ENCODE measurements around the gene DNASE2.
A peak's percentile ranks its signal among the peaks of the same experiment; 100 is the strongest.

The DNASE2 gene, protein sequence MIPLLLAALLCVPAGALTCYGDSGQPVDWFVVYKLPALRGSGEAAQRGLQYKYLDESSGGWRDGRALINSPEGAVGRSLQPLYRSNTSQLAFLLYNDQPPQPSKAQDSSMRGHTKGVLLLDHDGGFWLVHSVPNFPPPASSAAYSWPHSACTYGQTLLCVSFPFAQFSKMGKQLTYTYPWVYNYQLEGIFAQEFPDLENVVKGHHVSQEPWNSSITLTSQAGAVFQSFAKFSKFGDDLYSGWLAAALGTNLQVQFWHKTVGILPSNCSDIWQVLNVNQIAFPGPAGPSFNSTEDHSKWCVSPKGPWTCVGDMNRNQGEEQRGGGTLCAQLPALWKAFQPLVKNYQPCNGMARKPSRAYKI

DNA sequence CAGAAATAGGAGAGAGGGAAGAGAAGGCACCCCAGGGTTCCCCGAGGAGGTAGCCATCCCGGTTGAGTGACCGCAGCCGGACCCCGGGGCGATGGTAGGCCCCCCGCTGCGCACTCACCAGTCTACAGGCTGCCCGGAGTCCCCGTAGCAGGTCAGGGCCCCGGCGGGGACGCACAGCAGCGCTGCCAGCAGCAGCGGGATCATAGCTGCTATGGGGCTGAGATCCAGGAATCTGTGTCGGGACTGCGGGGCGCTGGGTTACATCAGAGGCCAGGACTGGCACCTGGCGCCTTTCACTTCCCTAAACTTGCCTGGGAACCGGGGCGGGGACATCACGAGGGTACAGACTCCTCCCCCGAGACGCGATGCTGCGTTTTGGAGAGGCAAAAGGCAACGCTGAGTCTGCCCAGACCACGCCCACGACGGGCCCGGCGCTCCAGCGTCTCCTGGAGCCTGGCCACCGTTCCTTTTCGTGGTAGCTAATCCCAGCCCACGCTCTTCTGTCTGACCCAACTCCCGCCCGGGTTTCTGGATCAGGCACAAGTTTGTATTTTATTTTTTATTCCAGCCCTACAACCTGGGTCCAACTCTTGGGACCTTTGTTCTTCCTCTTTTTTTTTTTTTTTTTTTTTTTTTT is at the start of gene DNASE2:
Gene DNASE2, minus strand, starts transcription at position 278 of the 637 bp plus-strand sequence. Its CDS starts 74 bp downstream, at position 204.
- in situ Hi-C loops (cut with HindIII; ENCODE audit: low pct_ligation_motif_present, low sequenced_read_pairs) = no loop called here
- Histone ChIP-seq H3K27me3 (replicated peaks) (peaks cover 10% of the 10 kb centered on the region), H3K27ac (no peak within 1 kb of the TSS), H3K36me3 (replicated peaks) (no peaks in the 10 kb centered on the region), H3K4me3 (ENCODE audit: low read depth, low read length) (peak within 1 kb of the TSS; percentile 74)
- TF ChIP-seq, protein P1, sequence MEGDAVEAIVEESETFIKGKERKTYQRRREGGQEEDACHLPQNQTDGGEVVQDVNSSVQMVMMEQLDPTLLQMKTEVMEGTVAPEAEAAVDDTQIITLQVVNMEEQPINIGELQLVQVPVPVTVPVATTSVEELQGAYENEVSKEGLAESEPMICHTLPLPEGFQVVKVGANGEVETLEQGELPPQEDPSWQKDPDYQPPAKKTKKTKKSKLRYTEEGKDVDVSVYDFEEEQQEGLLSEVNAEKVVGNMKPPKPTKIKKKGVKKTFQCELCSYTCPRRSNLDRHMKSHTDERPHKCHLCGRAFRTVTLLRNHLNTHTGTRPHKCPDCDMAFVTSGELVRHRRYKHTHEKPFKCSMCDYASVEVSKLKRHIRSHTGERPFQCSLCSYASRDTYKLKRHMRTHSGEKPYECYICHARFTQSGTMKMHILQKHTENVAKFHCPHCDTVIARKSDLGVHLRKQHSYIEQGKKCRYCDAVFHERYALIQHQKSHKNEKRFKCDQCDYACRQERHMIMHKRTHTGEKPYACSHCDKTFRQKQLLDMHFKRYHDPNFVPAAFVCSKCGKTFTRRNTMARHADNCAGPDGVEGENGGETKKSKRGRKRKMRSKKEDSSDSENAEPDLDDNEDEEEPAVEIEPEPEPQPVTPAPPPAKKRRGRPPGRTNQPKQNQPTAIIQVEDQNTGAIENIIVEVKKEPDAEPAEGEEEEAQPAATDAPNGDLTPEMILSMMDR (IDR thresholded peaks at IDR 0.05; ENCODE audit: low read depth, low read length, missing control alignments) = no peak
- peak; percentile 77 for DNase-seq

DNA sequence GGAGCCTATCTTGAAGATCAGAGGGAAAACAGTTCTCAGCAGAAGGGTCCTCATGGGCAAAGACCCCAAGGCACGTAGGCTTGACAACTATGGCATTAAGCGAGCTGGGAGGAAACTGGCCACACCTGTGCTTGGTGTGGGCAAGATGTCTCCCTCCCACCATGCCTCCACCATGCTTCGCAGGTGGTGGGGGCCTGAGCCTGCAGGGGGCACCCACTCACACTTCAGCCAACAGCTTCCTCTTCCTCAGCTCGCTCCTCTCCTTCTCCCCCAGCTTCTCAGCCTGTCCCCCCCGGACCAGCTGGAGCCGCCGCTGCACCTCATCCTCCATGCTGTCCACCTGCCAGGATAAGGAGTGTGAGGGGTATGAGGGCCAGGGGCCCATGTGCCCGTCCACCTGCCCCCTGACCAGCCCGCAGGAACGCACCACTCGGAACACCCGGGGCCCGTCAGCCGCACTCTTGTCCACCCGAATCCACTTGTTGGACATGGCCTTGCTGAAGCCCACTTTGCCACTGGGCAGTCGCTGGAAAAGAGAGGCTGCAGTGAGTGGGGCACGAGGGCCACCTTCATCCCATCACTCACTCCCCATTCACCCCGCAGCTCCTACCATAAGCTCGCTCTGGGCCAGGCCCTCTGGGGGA is 48.9 kb upstream of the DNASE2 start:
- no peak for DNase-seq
- Histone ChIP-seq H3K27me3 (replicated peaks) (no peaks in the 10 kb centered on the region), H3K36me3 (replicated peaks) (peaks cover 40% of the 10 kb centered on the region), H3K4me3 (ENCODE audit: low read depth, low read length) (no peak overlapping the region), H3K27ac (no peak overlapping the region)
- in situ Hi-C loops (cut with HindIII; ENCODE audit: low pct_ligation_motif_present, low sequenced_read_pairs) = no loop called here
- TF ChIP-seq, protein P1 (IDR thresholded peaks at IDR 0.05; ENCODE audit: low read depth, low read length, missing control alignments) = no peak

DNA sequence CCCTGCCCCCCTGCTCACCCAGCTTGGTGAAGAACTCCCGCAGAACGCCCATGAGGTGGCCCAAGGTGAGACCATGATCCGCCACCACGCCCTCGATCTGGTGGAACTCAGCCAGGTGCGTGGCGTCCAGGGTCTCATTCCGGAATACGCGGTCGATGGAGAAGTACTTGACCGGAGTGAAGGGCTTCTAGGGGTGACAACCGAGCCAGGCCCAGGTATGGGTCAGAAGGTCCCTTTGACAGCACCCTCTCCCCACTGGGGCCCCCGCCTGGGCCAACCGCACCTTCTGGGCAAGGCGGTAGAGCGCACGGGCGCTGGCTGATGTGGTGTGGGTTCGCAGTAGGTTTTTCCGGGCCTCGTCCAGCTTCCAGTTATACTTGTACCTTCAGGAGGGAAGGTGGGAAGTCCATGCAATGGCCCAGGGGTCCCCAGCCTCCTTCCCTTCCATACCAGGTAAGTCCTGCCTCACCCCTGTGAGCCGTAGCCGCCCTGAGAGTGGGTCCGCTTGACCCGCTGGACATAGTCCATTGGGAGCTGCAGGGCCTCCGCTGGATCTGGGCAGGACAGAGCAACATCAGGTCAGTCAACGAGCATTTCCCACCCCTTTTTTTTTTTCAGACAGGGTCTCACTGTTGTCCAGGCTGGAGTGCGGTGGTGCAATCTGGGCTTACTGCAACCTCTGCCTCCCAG is 43.5 kb upstream of the DNASE2 start:
- in situ Hi-C loops (cut with HindIII; ENCODE audit: low pct_ligation_motif_present, low sequenced_read_pairs) = no loop called here
- Histone ChIP-seq H3K27ac (no peak overlapping the region), H3K36me3 (replicated peaks) (peaks cover 63% of the 10 kb centered on the region), H3K4me3 (ENCODE audit: low read depth, low read length) (no peak overlapping the region), H3K27me3 (replicated peaks) (no peaks in the 10 kb centered on the region)
- TF ChIP-seq, protein P1 (IDR thresholded peaks at IDR 0.05; ENCODE audit: low read depth, low read length, missing control alignments) = no peak
- DNase-seq = no peak

DNA sequence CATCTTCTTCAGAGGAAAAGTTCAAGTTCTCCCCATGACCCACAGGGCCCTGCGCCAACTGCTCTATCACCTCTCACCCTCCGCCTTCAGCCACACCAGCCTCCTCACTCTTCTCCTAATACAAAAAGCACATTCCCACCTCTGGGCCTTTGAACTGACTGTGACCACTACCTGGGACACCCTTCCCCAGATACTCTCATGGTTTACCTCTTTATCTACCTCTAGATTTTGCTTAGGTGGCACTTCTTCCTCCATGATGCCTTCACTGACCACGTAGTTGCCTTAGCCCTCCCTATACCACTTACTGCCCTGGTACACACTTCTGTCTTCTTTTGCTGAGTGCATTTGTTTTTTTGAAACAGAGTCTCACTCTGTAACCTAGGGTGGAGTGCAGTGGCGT is 41.7 kb upstream of the DNASE2 start:
- Histone ChIP-seq H3K27ac (no peak overlapping the region), H3K27me3 (replicated peaks) (no peaks in the 10 kb centered on the region), H3K36me3 (replicated peaks) (peaks cover 46% of the 10 kb centered on the region), H3K4me3 (ENCODE audit: low read depth, low read length) (no peak overlapping the region)
- in situ Hi-C loops (cut with HindIII; ENCODE audit: low pct_ligation_motif_present, low sequenced_read_pairs) = no loop called here
- TF ChIP-seq, protein P1 (IDR thresholded peaks at IDR 0.05; ENCODE audit: low read depth, low read length, missing control alignments) = no peak
- DNase-seq = no peak

DNA sequence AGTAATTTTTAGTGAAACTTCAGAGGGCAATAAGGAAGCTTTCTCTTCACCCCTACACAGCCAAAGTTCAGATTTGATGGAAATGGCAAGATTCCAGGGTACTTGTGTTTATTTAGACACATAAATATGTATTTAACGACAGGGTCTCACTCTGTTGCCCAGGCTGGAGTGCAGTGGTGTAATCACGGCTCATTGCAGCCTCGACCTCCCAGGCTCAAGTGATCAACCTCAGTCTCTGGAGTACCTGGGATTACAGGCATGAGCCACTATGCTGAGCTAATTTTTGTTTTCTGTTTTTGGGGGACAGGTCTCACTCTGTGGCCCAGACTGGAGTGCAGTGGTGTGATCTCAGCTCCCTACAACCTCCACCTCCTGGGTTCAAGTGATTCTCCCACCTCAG is 39.8 kb upstream of the DNASE2 start:
- in situ Hi-C loops (cut with HindIII; ENCODE audit: low pct_ligation_motif_present, low sequenced_read_pairs) = no loop called here
- Histone ChIP-seq H3K27me3 (replicated peaks) (no peaks in the 10 kb centered on the region), H3K36me3 (replicated peaks) (peaks cover 34% of the 10 kb centered on the region), H3K4me3 (ENCODE audit: low read depth, low read length) (no peak overlapping the region), H3K27ac (no peak overlapping the region)
- TF ChIP-seq, protein P1 (IDR thresholded peaks at IDR 0.05; ENCODE audit: low read depth, low read length, missing control alignments) = no peak
- DNase-seq = no peak
